Loucy (cell line): ENCODE measurements around the gene DPF3.

Source experiments
- CTCF ChIP-seq: fragments of 200-600 bp; sonication (generic); conservative IDR thresholded peaks from 2 replicates; pipeline ENCODE4 v1.5.1; 2014; ENCODE audit warnings: mild to moderate bottlenecking, antibody characterized with exemption, low read length
- EZH2phosphoT487 ChIP-seq: fragments of 200-600 bp; IDR thresholded peaks from 2 replicates; pipeline ENCODE4 v1.6.1; 2018; ENCODE audit warnings: antibody characterized with exemption, mild to moderate bottlenecking, moderate library complexity, borderline replicate concordance

- TF ChIP-seq CTCF, result peak; percentile 97
- TF ChIP-seq EZH2phosphoT487, result no peak
Observed at GRCh38 chr14:72904840-72905561, 11.1 kb upstream of the DPF3 start.
